GM12875 (cell line): ENCODE results near the gene EIF3A.

ENCODE experiments used
- H3K4me3 ChIP-seq: one replicate; pipeline ENCODE4 v1.5.1; 2011; ENCODE audit warnings: low read depth, low read length, control low read depth
- CTCF ChIP-seq: IDR thresholded peaks from 2 replicates; pipeline ENCODE4 v1.5.1; 2011; ENCODE audit warnings: low read depth, mild to moderate bottlenecking, control low read depth, inconsistent platforms, low read length, moderate library complexity, borderline replicate concordance; ENCODE audit not compliant: insufficient read depth

The EIF3A gene

GRCh38 chr10:118985576-118985975 is 95.0 kb downstream of the EIF3A start:
- TF ChIP-seq CTCF: no peak
- no peak overlapping the region for H3K4me3 ChIP-seq
